ENCODE measurements around the gene SPHKAP.
"Not testable (repeated sequence)": the region's sequence is repeated elsewhere in the genome, so short reads cannot be mapped to it uniquely, and the experiment has no call there.

Gene SPHKAP

GRCh38 chr2:228102949-228103348, 78.5 kb downstream of the SPHKAP start:
- DNase-seq: no peak

GRCh38 chr2:228094377-228094921, 87.0 kb downstream of the SPHKAP start:
- no peak for DNase-seq

- DNase-seq: no peak
These were observed 89.4 kb downstream of the SPHKAP start for GRCh38 chr2:228092056-228092455.

GRCh38 chr2:228086561-228086960, 94.9 kb downstream of the SPHKAP start:
- DNase-seq: no peak

GRCh38 chr2:228084717-228085116, 96.8 kb downstream of the SPHKAP start:
- no peak for DNase-seq

- DNase-seq: no peak
These were observed 98.4 kb downstream of the SPHKAP start for GRCh38 chr2:228083131-228083530.

- DNase-seq: no peak
These were observed 98.9 kb downstream of the SPHKAP start for GRCh38 chr2:228082571-228082970.

GRCh38 chr2:228079194-228079593, 102.3 kb downstream of the SPHKAP start:
- DNase-seq: no peak

- DNase-seq: not testable (repeated sequence)
These were observed 104.8 kb downstream of the SPHKAP start for GRCh38 chr2:228076695-228077094.

GRCh38 chr2:228072669-228073068, 108.8 kb downstream of the SPHKAP start:
- DNase-seq: no peak

GRCh38 chr2:228067309-228067708, 114.2 kb downstream of the SPHKAP start:
- no peak for DNase-seq

GRCh38 chr2:228066126-228066798, 115.2 kb downstream of the SPHKAP start:
- no peak for DNase-seq

GRCh38 chr2:228065686-228066085, 115.8 kb downstream of the SPHKAP start:
- no peak for DNase-seq

- no peak for DNase-seq
These were observed 116.6 kb downstream of the SPHKAP start for GRCh38 chr2:228064796-228065315.

- DNase-seq: no peak
These were observed 117.5 kb downstream of the SPHKAP start for GRCh38 chr2:228064024-228064423.

GRCh38 chr2:228063558-228063957, 117.9 kb downstream of the SPHKAP start:
- DNase-seq: no peak

- DNase-seq: no peak
These were observed 121.8 kb downstream of the SPHKAP start for GRCh38 chr2:228059735-228060134.

- no peak for DNase-seq
These were observed 125.0 kb downstream of the SPHKAP start for GRCh38 chr2:228056293-228057097.

- peak; percentile 6 to 11 for DNase-seq
These were observed 132.5 kb downstream of the SPHKAP start for GRCh38 chr2:228048838-228049490.

GRCh38 chr2:228040995-228041394, 140.5 kb downstream of the SPHKAP start:
- no peak for DNase-seq

- peak; percentile 24 to 40 for DNase-seq
These were observed 141.5 kb downstream of the SPHKAP start for GRCh38 chr2:228039752-228040534.

GRCh38 chr2:228038967-228039366, 142.5 kb downstream of the SPHKAP start:
- DNase-seq: no peak
